Stimulated activated CD4-positive, alpha-beta T cell treated with anti-CD3 and anti-CD28 coated beads, TNF-alpha, amount 100 ng/mL, for 24 hours (primary cell): ENCODE results near the gene IL6ST.
A peak's percentile ranks its signal among the peaks of the same experiment; 100 is the strongest.
"Not testable (repeated sequence)": the region's sequence is repeated elsewhere in the genome, so short reads cannot be mapped to it uniquely, and the experiment has no call there.

Experiments used
- DNase-seq, 3 experiments: peaks; one replicate each; pipeline ENCODE4 v3.0.0-alpha.2; 2020; ENCODE audit warnings: low read depth in 3 of 3

The IL6ST gene

DNA sequence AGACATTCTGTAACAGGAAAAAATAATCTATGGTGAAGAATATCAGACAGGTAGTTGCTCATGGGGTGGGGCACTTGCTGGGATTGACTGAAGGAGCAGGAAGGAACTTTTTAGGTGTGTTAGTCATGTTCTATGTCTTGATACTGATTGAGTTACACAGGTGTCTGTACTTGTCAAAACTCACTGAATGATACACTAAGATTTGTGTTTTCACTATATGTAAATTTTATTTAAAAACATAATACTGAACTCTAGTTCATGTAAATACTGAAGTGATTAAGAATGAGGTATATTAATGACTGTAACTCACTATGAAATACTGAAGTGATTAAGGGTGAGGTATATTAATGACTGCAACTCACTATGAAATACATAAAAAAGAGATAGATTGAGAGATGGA is 28.5 kb downstream of the IL6ST start:
- DNase-seq, result no peak

DNA sequence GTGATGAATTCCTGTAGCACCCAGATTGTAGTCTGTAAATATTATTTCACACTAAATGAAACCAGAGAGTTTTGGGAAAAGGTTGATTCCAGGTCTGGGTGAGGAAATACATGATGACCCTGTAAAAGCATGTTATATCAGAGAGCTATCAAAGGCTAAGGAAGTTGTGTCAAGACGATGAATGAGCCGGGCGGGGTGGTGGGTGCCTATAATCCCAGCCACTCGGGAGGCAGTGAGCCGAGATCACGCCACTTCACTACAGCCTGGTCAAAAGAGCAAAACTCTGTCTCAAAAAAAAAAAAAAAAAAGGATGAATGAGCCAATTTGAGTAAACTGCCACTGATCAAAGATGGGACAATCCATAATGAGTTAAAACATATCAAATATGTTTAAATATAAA is 29.2 kb downstream of the IL6ST start:
- no peak for DNase-seq

DNA sequence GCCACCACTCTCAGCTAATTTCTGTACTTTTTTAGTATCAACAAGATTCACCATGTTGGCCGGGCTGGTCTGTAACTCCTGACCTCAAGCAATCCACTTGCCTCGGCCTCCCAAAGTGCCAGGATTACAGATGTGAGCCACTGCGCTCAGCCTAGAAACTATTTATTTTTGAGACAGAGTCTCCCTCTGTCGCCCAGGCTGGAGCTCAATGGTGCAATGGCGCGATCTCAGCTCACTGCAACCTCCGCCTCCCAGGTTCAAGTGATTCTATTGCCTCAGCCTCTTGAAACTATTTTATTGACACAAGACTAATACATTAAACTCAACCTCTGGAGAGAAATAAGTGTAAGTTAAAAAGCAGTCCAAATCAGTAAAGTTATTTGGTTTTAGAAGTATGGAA is 34.0 kb downstream of the IL6ST start:
- no peak for DNase-seq

GRCh38 chr5:55959208-55959607 is 35.6 kb downstream of the IL6ST start:
- DNase-seq, result no peak

DNA sequence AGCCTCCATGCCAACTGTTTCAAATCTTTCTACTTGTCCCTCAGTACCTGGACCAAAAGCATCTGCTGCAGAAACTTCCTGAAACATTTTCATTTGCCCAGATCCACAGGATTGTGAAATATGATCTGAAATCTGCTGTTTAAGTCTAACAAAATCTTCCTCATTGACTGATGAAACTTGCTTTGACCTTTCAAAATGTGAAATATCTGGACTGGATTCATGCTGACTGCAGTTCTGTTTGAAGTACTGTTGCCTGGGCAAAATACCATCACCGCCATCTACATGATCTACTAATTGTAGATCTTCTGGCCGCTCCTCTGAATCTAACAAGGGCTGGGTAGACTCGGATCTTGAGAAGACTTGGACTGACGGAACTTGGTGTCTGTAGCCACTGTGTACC is 53.6 kb downstream of the IL6ST start:
- DNase-seq, result not testable (repeated sequence)

- DNase-seq, result not testable (repeated sequence)
These were observed 57.2 kb downstream of the IL6ST start for GRCh38 chr5:55937598-55937997.

GRCh38 chr5:55936100-55936693 is 58.6 kb downstream of the IL6ST start:
- DNase-seq, result peak; percentile 52 to 74 (median 62)

- no peak for DNase-seq
These were observed 59.4 kb downstream of the IL6ST start for GRCh38 chr5:55935371-55935770.

DNA sequence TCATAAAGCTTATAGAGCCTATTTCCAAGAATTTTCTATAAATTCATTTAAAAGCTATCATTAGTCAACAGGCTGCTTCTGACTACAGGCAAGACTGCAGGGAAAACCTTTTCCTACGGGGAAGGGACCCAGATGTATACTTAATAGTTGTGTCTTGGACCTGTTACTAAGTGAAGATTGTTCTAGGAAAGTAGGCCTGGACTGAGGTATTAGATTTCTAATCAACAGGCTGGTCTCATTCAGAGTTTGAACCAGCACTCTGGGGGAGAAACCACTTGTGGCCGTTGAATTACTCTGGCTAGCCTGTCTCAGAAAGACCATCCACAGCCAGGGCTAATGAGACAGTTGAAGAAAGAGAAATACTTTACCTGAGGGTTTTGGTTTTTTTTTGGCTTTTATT is 60.0 kb downstream of the IL6ST start:
- no peak for DNase-seq

GRCh38 chr5:55934115-55934613 is 60.6 kb downstream of the IL6ST start:
- no peak for DNase-seq

- no peak for DNase-seq
These were observed 61.2 kb downstream of the IL6ST start for GRCh38 chr5:55933377-55934114.

DNA sequence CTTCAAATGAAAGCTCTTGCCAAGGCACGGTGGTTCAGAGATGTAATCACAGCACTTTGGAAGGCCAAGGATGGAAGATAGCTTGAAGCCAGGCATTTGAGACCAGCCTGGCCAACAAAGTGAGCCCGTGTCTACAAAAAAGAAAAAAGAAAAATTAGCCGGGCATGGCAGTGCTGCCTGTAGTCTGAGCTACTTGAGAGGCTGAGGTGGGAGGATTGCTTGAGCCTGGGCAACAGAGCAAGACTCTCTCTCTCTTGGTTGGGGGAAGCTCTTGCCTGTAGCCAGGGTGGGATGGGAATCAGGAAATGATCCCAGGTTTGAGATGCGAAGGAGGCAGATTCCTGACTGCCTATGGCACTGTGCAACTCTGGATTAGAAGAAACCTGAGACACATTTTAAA is 62.1 kb downstream of the IL6ST start:
- no peak for DNase-seq

GRCh38 chr5:55929020-55929799 is 65.6 kb downstream of the IL6ST start:
- DNase-seq, result no peak

DNA sequence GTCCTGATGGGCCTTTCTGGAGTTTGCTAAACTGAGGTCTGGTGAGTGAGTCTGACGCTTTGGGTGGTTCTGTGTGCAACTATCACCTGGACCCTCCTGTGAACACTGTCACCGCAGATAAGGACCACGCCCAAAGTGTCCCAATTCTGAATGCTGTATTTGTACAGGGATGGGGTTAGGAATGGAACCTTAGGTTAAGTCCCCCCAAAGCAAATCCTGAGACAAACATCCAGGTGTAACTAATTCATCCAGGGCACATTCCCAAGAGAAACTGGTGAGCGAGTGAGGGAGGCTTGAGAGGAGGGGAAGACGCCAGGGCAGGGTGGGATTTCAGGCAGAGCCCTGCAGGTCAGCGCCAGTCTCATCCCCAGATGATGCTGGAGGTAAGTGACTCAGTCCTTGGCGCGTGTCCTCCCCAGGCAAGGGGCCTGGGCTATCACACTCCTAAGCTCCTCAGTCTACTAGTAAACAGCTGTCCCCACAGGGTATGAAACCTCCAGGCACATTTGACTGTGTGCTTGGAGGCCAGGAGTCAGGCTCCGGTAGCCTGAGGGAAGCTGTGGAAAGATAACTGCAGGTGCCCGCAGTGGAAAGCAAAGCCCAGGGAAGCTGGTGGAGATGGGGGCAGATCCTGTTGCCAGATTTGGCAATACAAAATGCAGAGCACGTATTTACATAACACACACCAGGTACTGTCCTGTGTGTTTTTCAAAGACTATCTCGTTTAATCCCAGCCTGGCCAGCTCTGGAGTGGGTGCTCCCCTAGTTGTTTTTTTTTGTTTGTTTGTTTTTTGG is 66.7 kb downstream of the IL6ST start:
- no peak for DNase-seq

DNA sequence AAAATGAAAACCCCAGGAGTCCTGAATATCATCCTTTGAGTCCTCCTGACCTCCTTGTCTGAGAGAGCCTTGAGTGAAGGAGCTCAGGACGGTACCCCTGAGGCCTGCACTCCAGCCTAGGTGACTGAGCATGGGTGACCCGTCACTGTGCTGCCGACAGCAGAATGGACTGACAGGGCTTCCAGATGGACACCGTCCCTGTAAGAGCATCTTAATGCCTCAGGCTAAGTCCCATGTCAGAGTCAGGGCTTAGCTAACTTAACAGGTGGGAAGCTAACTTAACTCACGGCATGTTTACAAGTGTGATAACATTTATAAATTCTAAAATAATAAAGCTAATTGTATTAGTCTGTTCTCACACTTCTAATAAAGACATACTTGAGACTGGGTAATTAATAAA is 68.3 kb downstream of the IL6ST start:
- DNase-seq, result no peak

DNA sequence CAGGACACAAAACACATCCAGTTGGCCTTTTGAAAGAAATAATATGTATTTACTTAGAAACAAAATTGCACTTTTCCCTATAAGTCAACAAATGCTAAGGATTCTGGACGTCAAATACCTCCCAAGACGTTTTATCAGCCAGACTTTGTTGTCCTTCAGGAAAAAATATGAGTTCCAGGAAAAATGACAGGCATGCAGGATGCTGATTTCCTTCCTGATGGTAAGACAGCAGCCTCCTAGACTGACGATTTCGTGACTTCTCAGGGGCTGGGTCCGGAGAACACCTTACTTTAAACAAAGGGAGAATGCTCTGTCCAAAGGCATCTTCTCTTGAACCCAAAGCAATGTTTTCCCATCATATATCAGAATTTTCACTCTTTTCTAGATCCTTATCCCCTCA is 69.1 kb downstream of the IL6ST start:
- no peak for DNase-seq

GRCh38 chr5:55925181-55925580 is 69.6 kb downstream of the IL6ST start:
- DNase-seq, result no peak

DNA sequence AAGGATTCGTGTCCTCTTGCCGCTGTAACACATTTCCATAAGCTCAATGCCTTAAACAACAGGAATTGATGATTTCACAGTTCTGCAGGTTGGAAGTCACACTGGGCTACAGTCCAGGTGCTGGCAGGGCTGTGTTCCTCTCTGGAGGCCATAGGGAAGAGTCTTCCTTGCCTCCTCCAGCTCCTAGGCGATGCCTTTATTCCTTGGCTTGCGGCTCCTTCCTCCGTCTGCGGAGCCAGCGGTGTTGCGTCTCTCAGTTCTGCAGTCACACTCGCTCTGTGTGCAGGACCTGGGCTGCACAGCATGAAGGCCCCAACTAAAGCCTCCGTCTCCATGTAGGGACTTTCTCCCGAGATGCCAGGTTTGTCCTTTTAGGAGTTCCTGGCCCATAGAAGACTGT is 70.0 kb downstream of the IL6ST start:
- DNase-seq, result no peak

DNA sequence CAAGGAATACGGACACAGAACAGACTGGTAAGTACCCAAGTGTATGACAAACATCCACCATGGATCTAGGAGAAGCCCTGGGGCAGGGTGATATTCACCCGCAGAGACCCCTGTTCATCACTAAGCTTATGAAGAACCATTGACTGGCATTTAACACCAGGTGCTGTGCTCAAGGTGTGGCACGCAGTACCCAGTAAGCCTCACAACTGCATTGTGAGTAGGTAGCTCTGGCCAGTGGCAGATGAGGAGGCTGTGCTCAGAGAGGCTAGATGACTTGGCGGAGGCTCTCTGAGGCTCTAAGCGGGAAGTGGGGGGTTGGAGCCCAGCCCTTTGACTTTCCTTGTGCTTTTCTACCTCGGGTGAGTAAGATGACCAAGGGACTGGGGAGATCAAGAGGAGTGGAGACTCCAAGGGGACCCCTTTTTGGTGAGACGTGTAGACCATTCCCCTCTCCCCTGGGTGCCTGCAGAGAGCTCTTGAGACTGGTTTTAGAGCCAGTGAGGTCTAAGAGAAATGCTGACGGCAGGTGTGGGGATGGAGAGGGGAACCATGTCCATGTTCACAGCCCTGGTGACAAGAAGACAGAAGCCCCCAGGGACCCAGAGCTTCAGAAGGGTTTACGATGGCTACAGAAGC is 70.8 kb downstream of the IL6ST start:
- no peak for DNase-seq

DNA sequence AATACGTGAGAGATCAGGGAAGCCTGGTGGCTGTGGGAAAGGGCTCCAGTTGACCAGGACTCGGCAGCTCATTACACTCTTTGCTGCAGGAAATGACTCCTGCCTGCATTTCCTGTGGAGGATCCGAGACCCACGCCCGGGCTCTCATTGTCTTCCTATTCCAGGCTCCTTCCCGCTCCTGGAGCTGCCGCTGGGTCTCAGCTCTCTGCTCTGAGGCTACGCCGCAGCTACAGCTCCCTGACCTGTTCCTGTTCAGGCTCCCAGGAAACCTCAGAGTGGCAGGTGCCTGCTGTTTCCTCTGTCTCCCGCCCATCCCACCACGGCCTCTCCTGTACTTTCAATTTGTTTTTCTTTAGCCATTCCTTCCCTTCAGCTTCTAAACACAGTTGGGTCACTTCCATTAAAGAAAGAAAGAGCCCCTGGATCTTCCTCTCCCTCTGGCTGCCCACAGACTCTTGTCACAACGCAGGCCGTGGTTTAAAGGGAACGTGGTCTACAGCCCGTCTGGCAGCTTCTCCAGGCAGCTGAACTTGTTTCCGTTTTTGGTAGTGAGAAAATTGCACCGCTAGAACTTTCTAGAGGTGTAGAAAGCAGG is 71.5 kb downstream of the IL6ST start:
- no peak for DNase-seq

DNA sequence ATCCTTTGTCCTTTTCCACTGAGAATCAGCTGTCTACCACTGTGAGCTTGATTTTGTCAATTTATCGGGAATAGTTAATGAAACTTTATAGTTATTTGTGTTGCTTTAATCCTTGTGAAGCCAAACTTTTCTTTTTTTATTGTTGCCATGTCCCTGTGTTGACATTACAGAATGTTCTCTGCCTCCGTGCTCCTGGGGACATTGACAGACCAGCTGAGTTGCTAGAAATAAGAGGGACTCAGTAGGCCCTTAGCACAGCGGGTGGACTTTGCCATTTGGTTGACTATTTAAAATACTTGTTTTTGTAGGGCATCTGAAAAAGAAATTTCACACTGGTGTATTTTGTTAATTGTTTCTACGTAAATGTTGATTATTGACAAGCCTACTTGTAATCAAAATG is 73.1 kb downstream of the IL6ST start:
- no peak for DNase-seq
